MM.1S (cell line): ENCODE data around the gene TMEM238L.

Experiments used
- DNase-seq: peaks from one replicate; pipeline ENCODE4 v3.0.0-alpha.2; 2015
- H2AFZ ChIP-seq: fragments of 300-600 bp; sonication (generic); 2 replicates; pipeline ENCODE4 v1.6.0; 2016; ENCODE audit warnings: antibody characterized with exemption, low read length
- H3F3A ChIP-seq: fragments of 300-600 bp; sonication (generic); 2 replicates; pipeline ENCODE4 v1.6.1; 2016; ENCODE audit warnings: mild to moderate bottlenecking, antibody characterized with exemption, low read length, moderate library complexity, mixed read lengths; ENCODE audit not compliant: insufficient read depth
- H3K27ac ChIP-seq: fragments of 300-600 bp; sonication (generic); 2 replicates; pipeline ENCODE4 v1.5.1; 2016; ENCODE audit warnings: mild to moderate bottlenecking, low read length
- H3K27me3 ChIP-seq: fragments of 300-600 bp; sonication (generic); replicated peaks from 2 replicates; pipeline ENCODE4 v1.6.0; 2016; ENCODE audit warnings: low read length; ENCODE audit not compliant: insufficient read depth
- H3K36me3 ChIP-seq: fragments of 300-600 bp; sonication (generic); replicated peaks from 2 replicates; pipeline ENCODE4 v1.6.1; 2016; ENCODE audit warnings: mild to moderate bottlenecking, low read length, mixed read lengths; ENCODE audit not compliant: insufficient read depth
- H3K4me1 ChIP-seq: fragments of 300-600 bp; sonication (generic); 2 replicates; pipeline ENCODE4 v1.6.1; 2016; ENCODE audit warnings: low read length, mixed read lengths
- H3K4me2 ChIP-seq: fragments of 300-600 bp; sonication (generic); 2 replicates; pipeline ENCODE4 v1.6.0; 2016; ENCODE audit warnings: low read depth, low read length
- H3K4me3 ChIP-seq: fragments of 300-600 bp; sonication (generic); 2 replicates; pipeline ENCODE4 v1.5.1; 2016; ENCODE audit warnings: low read length, mixed read lengths
- H3K79me2 ChIP-seq: fragments of 300-600 bp; sonication (generic); 2 replicates; pipeline ENCODE4 v1.6.1; 2016; ENCODE audit warnings: mixed run types, low read length, mixed read lengths
- H3K9ac ChIP-seq: fragments of 300-600 bp; sonication (generic); 2 replicates; pipeline ENCODE4 v1.6.1; 2016; ENCODE audit warnings: low read length, mixed read lengths
- H3K9me2 ChIP-seq: fragments of 300-600 bp; sonication (generic); replicated peaks from 2 replicates; pipeline ENCODE4 v1.6.1; 2016; ENCODE audit warnings: mild to moderate bottlenecking, low read length, mixed read lengths; ENCODE audit not compliant: insufficient read depth
- H3K9me3 ChIP-seq: fragments of 300-600 bp; sonication (generic); replicated peaks from 2 replicates; pipeline ENCODE4 v1.6.1; 2016; ENCODE audit warnings: mild to moderate bottlenecking, low read length, mixed read lengths; ENCODE audit not compliant: insufficient read depth
- H4K20me1 ChIP-seq: fragments of 300-600 bp; sonication (generic); 2 replicates; pipeline ENCODE4 v1.6.1; 2016; ENCODE audit warnings: mild to moderate bottlenecking, low read length, moderate library complexity, mixed read lengths; ENCODE audit not compliant: insufficient read depth
- EZH2 ChIP-seq: fragments of 300-600 bp; sonication (generic); optimal IDR thresholded peaks from 2 replicates; pipeline ENCODE3; 2017; ENCODE audit warnings: low read depth, mild to moderate bottlenecking, antibody characterized with exemption, low read length, mixed read lengths
- EZH2phosphoT487 ChIP-seq: fragments of 300-600 bp; sonication (generic); IDR thresholded peaks from 2 replicates; pipeline ENCODE4 v1.6.1; 2018; ENCODE audit warnings: antibody characterized with exemption, low read length
- TF ChIP-seq, protein P1 (sequence below): fragments of 300-600 bp; sonication (generic); IDR thresholded peaks from 2 replicates; pipeline ENCODE4 v1.5.1; 2016; ENCODE audit warnings: antibody characterized with exemption, low read length, mixed read lengths

Gene TMEM238L

GRCh38 chr17:10821054-10821453 lies 17.2 kb upstream of the TMEM238L start:
- Histone ChIP-seq H3K79me2 (no peaks in the 10 kb centered on the region), H3K4me3 (no peak overlapping the region), H4K20me1 (no peaks in the 10 kb centered on the region), H3K4me1 (no peaks in the 10 kb centered on the region), H3K36me3 (no peaks in the 10 kb centered on the region), H3F3A (no peaks in the 10 kb centered on the region), H3K9ac (no peak overlapping the region), H3K27ac (no peak overlapping the region), H3K27me3 (no peaks in the 10 kb centered on the region), H2AFZ (no peak overlapping the region), H3K9me2 (no peaks in the 10 kb centered on the region), H3K9me3 (no peaks in the 10 kb centered on the region), H3K4me2 (no peak overlapping the region)
- DNase-seq = no peak
- TF ChIP-seq EZH2phosphoT487 (no peak), EZH2 (no peak)
- TF ChIP-seq, protein P1, sequence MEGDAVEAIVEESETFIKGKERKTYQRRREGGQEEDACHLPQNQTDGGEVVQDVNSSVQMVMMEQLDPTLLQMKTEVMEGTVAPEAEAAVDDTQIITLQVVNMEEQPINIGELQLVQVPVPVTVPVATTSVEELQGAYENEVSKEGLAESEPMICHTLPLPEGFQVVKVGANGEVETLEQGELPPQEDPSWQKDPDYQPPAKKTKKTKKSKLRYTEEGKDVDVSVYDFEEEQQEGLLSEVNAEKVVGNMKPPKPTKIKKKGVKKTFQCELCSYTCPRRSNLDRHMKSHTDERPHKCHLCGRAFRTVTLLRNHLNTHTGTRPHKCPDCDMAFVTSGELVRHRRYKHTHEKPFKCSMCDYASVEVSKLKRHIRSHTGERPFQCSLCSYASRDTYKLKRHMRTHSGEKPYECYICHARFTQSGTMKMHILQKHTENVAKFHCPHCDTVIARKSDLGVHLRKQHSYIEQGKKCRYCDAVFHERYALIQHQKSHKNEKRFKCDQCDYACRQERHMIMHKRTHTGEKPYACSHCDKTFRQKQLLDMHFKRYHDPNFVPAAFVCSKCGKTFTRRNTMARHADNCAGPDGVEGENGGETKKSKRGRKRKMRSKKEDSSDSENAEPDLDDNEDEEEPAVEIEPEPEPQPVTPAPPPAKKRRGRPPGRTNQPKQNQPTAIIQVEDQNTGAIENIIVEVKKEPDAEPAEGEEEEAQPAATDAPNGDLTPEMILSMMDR = no peak

DNA sequence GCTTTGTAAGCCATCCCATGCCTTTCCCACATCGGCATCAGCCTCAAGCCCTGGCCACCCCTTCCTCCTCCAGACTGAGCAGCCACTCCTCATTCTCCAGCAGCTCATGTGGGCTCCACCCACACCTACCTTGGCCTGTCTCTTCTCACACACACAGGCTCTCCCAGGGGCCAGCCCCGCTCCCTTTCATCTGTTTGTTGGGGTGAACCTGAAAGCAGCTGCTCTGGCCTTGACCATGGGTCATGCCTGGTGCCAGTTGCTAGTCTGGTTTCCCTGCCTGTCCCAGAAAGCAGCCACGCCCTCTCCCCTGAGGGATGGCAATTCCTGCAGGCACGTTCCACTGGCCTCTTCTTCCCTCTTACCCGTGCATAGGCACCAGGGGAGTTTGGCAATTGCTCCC lies 11.4 kb upstream of the TMEM238L start:
- Histone ChIP-seq H3K27me3 (peaks cover 7% of the 10 kb centered on the region; the same call in 1 of the 2 replicates), H3K27ac (no peak overlapping the region), H4K20me1 (no peaks in the 10 kb centered on the region), H3K9ac (no peak overlapping the region), H3K4me3 (no peak overlapping the region), H2AFZ (no peak overlapping the region), H3K79me2 (no peaks in the 10 kb centered on the region), H3K9me3 (no peaks in the 10 kb centered on the region), H3K4me2 (no peak overlapping the region), H3K36me3 (no peaks in the 10 kb centered on the region), H3F3A (no peaks in the 10 kb centered on the region), H3K9me2 (no peaks in the 10 kb centered on the region), H3K4me1 (no peaks in the 10 kb centered on the region)
- no peak for DNase-seq
- TF ChIP-seq EZH2 (no peak), EZH2phosphoT487 (no peak)
- TF ChIP-seq, protein P1 = no peak

- TF ChIP-seq EZH2phosphoT487 = no peak
- TF ChIP-seq, protein P1 = no peak
- no peak for TF ChIP-seq EZH2
- Histone ChIP-seq H3K9me2 (no peaks in the 10 kb centered on the region), H3K4me3 (no peak overlapping the region), H3F3A (no peaks in the 10 kb centered on the region), H3K4me1 (no peaks in the 10 kb centered on the region), H3K9ac (no peak overlapping the region), H3K36me3 (no peaks in the 10 kb centered on the region), H3K27ac (no peak overlapping the region), H3K79me2 (no peaks in the 10 kb centered on the region), H2AFZ (no peak overlapping the region), H4K20me1 (no peaks in the 10 kb centered on the region), H3K9me3 (no peaks in the 10 kb centered on the region), H3K27me3 (peaks cover 7% of the 10 kb centered on the region; the same call in 1 of the 2 replicates), H3K4me2 (no peak overlapping the region)
- DNase-seq = no peak
Observed at GRCh38 chr17:10814075-10814474, 10.2 kb upstream of the TMEM238L start.
